Stimulated activated naive CD8-positive, alpha-beta T cell treated with anti-CD3 and anti-CD28 coated beads, Interleukin-15, Interleukin-2, amounts not matched to agents 100 U/mL and 50 U/mL, for 24 hours (primary cell): ENCODE results near the gene RHOG.

ENCODE experiments used
- ATAC-seq: fragments of 150-1000 bp; cut with Tn5 transposase; one replicate; pipeline ENCODE4 v1.10.0; 2021
- DNase-seq: peaks from one replicate; pipeline ENCODE4 v3.0.0; 2021

RHOG gene

GRCh38 chr11:3840870-3841425 is at the start of gene RHOG:
RHOG (minus strand) TSS chr11:3840959; CDS start chr11:3828138, 12,821 bp downstream.
- ATAC-seq (peak; percentile 92), DNase-seq (no peak)

DNA sequence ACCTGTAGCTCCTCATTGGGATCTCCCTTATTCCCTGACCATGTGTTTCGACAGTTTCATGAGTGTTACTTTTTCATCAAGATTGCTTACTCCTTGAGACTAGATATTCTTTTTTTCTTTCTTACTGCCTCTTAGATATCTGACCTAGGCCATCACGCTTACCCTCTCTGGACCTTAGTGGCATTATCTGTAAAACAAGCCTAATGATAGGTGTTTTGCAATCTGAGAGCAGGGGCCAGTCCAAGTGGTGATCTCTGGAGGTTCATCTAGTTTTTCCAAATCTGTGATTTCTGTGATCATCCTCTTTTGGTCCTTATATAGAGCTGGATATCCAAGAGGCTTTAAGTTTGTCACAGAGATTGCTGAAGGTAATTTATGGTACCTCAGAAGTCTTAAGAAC is 49.3 kb upstream of the RHOG start:
- no peak for ATAC-seq
- DNase-seq: no peak

DNA sequence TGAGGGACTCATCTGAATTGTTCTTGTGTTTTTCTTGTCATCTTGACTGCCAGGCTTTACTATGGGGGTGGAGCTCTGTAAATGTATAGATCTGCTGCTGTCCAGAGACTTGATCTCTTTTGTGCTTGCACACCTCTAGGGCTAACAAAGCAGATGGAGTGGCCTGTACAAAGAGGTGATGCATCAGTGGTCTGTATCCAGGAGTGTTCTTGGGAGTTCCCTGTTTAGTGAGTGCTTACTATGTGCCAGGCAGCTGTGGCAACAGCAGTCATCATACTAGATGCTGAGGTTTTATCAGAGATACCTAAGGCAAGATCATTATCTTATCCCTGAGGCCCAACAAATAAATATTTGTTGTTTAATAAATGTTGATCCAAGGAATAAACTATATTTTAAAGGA is 48.1 kb upstream of the RHOG start:
- no peak for DNase-seq
- ATAC-seq: peak; percentile 36

DNA sequence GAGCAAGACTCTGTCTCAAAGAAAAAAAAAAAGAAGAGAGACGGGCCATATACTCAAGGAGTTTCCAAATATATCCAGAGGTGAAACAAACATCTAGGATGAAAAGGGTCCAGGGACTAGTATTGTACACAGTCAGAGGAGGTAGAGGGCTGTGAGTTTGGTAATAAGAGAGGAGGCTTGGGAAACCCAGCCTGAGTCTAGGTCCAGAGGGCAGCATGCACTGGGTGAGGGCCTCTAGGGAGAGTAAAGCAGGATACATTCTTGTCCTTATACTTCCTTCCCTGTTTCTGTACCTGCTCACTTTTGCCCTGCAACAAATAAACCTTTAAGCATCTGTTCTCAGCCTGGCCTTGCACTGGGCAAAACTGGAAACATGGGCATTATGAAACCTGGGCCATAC is 46.2 kb upstream of the RHOG start:
- no peak for DNase-seq
- no peak for ATAC-seq

- no peak for ATAC-seq
- no peak for DNase-seq
Observed at GRCh38 chr11:3885855-3886254, 45.1 kb upstream of the RHOG start.

DNA sequence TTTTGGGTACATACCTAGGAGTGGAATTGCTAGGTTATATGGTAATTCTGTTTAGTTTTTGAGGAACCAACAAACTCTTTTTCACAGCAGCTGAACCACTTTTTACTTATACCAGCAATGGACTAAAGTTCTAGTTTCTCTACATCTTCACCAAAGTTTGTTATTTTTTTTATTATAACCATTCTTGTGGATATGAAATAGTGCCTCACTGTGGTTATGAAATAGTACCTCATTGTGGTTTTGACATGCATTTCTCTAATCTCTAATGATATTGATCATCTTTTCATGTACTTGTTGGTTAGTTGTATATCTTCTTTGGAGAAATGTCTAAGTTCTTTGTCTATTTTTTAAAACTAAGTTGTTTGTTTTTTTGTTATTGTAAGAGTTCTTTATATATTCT is 41.9 kb upstream of the RHOG start:
- no peak for DNase-seq
- no peak for ATAC-seq

GRCh38 chr11:3880724-3881123 is 40.0 kb upstream of the RHOG start:
- ATAC-seq (no peak), DNase-seq (no peak)

DNA sequence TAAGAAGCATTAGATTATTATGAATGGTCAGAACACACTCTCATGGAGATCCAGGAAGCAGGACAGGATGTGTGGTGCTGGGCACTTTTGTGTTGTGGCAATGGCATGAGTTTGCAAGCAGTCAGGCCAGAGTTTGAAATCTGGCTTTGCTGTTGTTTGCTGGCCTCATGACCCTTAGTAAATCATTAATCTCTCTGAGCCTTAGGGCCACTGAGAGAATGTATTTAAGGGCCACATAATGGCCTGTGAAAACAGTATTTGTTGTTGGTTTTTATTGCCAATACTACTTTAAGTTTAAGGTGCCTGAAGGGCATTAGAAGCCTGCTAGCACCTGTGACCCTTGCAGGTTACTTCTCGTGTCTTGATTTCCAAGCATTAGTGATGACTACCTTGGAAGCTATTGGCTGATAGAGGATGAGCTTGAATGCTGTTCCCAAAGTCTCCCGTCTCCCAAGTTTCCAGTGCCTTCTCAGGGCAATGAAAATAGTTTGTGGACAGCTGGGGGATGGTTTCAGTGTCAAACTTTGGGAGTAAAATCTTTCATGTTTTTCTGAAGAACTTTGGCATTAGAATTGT is 39.3 kb upstream of the RHOG start:
- no peak for ATAC-seq
- DNase-seq: no peak

- DNase-seq (no peak), ATAC-seq (peak; percentile 66)
Observed at GRCh38 chr11:3879216-3879966, 38.6 kb upstream of the RHOG start.

DNA sequence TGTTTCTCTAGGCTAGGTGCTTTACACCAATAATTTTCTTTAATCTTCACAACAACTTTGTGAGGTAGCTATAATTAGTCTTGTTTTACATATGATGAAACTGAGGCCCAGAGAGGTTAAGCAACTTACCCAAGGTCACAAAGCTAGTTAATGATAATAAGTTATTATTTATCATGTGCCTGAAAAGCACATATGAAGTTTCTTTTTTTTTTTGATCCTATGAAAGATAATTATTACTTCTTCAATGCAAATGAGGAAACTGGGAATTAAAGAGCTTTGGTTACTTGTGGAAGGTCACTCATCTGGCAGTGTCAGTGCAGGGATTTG is 37.5 kb upstream of the RHOG start:
- ATAC-seq (no peak), DNase-seq (no peak)

DNA sequence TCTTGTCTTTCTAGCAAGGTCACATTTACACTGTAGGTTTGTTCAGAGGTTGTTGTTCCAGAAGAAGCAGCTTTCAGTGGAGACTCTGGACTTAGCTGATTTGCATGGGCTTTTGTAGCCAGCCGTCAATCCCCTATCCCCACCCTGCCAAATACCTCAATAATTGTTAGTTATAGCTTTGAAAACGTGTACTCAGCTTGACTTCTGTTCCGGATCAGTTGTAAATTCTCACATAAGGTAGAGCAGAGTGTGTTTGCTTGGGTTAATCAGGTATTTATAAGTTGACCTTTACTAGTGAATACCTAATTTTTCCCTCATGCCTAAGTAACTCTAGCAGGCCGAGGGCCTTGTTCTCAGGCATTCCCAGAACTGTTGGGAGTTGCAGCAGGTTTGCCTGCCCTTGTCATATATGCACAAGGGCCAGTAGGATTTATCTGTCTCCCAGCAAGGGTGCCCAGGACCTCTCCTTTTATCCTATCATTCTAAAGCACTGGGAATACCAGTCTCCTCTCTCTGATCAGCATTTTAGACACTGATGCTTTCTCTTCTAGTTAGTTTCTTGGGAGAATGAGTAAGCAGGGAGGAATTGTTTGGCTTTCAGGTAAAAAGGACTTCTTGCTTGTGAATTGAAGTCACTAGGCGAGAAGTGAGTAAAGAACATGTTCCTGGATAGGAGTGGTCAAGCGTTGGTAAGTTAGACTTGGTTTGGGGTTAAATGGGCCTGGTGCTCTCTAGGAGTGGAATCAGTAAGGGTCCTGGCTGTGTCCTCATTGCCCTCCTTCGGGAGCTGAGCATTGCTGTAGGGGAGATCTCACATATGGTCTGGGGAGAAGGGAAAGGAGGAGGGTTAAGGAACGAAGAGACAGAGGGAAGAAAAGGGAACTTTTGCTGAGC is 36.9 kb upstream of the RHOG start:
- ATAC-seq: no peak
- DNase-seq: no peak

DNA sequence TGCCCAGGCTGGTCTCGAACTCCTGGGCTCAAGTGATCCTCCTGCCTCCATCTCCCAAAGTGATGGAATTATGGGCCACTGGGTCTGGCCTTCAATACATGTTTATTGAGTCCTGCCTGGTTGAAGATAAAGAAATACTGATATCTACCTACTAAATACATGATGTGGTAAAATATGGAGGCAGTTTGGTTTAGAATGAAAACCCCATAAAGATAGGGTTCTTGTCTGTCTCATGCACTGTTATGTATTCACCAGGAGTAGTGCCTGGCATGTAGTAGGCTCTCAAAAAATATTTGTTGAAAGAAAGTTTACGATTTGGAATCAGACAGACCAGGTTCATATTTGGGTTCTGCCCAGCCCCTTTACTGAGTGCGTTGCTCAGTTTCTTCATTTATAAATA is 35.9 kb upstream of the RHOG start:
- ATAC-seq (no peak), DNase-seq (no peak)

- ATAC-seq: no peak
- no peak for DNase-seq
Observed at GRCh38 chr11:3873712-3874349, 33.1 kb upstream of the RHOG start.

- ATAC-seq: peak; percentile 66
- peak; percentile 30 for DNase-seq
Observed at GRCh38 chr11:3867209-3868091, 26.7 kb upstream of the RHOG start.

GRCh38 chr11:3866836-3867208 is 26.1 kb upstream of the RHOG start:
- DNase-seq (no peak), ATAC-seq (no peak)

- no peak for DNase-seq
- no peak for ATAC-seq
Observed at GRCh38 chr11:3866206-3866605, 25.4 kb upstream of the RHOG start.

- ATAC-seq: no peak
- no peak for DNase-seq
Observed at GRCh38 chr11:3865388-3866193, 24.8 kb upstream of the RHOG start.

GRCh38 chr11:3861683-3862082 is 20.9 kb upstream of the RHOG start:
- DNase-seq: peak; percentile 55
- ATAC-seq: peak; percentile 33

DNA sequence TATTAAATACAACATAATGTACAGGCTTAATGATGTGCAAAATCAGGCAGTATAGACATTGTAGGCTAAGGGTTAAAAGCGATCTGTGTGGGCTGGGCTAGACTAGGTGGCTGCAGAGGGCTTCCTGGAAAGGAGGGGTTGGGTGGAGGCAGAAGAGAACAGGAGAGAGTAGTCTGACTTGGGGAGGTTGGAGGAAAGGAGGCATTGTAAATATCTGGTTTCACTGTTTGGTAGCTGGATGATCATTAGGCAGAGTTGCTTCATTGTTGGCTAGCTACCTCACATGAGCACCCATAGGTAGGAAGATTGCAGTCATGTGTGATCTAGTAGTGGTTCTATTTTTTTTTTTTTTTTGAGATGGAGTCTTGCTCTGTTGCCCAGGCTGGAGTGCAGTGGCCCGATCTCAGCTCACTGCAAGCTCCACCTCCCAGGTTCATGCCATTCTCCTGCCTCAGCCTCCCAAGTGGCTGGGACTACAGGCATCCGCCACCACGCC is 20.2 kb upstream of the RHOG start:
- peak; percentile 73 for ATAC-seq
- peak; percentile 36 for DNase-seq

DNA sequence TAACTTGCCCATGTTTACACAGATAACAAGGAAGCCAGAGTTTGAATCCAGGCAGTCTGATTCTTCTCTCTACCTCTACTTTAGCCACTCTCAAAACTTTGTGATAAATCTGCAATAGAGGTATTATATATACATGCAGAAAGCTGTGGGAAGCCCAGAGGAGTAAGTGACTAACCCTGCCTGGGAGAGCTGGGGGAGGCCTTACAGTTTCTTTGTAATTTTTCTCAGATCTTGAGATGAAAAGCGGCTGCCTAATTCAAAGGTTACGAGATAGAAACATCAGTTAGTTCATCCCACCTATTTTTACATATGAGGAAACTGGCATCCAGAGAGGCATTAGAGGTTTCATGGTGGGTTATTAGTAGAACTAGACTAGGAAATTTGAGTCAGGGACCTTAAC is 19.6 kb upstream of the RHOG start:
- ATAC-seq: peak; percentile 67
- DNase-seq: peak; percentile 38
